GM23338 (cell line): ENCODE data around the gene STK24. TPM values are rescaled to one million over a fixed set of nuclear protein-coding genes. Genes with fewer than 3 reads are reported as not detected.

Source experiments
- ATAC-seq: fragments of 200-7000 bp; cut with Tn5 transposase; 3 replicates; pipeline ENCODE4 v1.9.1; 2020
- DNase-seq: peaks from one replicate; pipeline ENCODE4 v3.0.0-alpha.2; 2015; ENCODE audit warnings: low spot score
- H2AFZ ChIP-seq: fragments of 200-600 bp; sonication (generic); 2 replicates; pipeline ENCODE4 v1.8.0; 2016; ENCODE audit warnings: antibody characterized with exemption, mild to moderate bottlenecking, moderate library complexity
- H3F3A ChIP-seq: fragments of 200-600 bp; sonication (generic); replicated peaks from 2 replicates; pipeline ENCODE4 v1.8.0; 2017; ENCODE audit warnings: antibody characterized with exemption, mixed run types, low read depth
- H3K27ac ChIP-seq: fragments of 200-600 bp; sonication (generic); 2 replicates; pipeline ENCODE4 v1.6.1; 2016; ENCODE audit warnings: low read depth
- H3K27me3 ChIP-seq: fragments of 200-600 bp; sonication (generic); 2 replicates; pipeline ENCODE4 v1.8.0; 2016; ENCODE audit warnings: mild to moderate bottlenecking, mixed run types, moderate library complexity; ENCODE audit not compliant: insufficient read depth
- H3K36me3 ChIP-seq: fragments of 200-600 bp; sonication (generic); 2 replicates; pipeline ENCODE4 v1.8.0; 2016; ENCODE audit warnings: mild to moderate bottlenecking; ENCODE audit not compliant: insufficient read depth
- H3K4me1 ChIP-seq: fragments of 200-600 bp; sonication (generic); 2 replicates; pipeline ENCODE4 v1.8.0; 2016; ENCODE audit warnings: mild to moderate bottlenecking, moderate library complexity; ENCODE audit not compliant: insufficient read depth
- H3K4me2 ChIP-seq: fragments of 200-600 bp; sonication (generic); 2 replicates; pipeline ENCODE4 v1.7.1; 2017; ENCODE audit warnings: mixed run types
- H3K4me3 ChIP-seq: fragments of 200-600 bp; sonication (generic); 2 replicates; pipeline ENCODE4 v1.6.1; 2016; ENCODE audit warnings: mixed run types
- H3K79me2 ChIP-seq: fragments of 200-600 bp; sonication (generic); replicated peaks from 2 replicates; pipeline ENCODE4 v1.8.0; 2017; ENCODE audit warnings: mild to moderate bottlenecking; ENCODE audit not compliant: insufficient read depth
- H3K9me2 ChIP-seq: fragments of 200-600 bp; sonication (generic); 2 replicates; pipeline ENCODE4 v1.8.0; 2017; ENCODE audit not compliant: insufficient read depth
- H4K20me1 ChIP-seq: fragments of 200-600 bp; sonication (generic); replicated peaks from 2 replicates; pipeline ENCODE4 v1.8.0; 2017; ENCODE audit warnings: mild to moderate bottlenecking; ENCODE audit not compliant: insufficient read depth
- H3K27ac Mint-ChIP-seq: 2 replicates; pipeline ENCODE4 v1.8.0; 2020; ENCODE audit warnings: inconsistent platforms, mild to moderate bottlenecking, moderate library complexity, mixed read lengths
- H3K27me3 Mint-ChIP-seq: 3 replicates; pipeline ENCODE4 v1.8.0; 2022; ENCODE audit warnings: low read depth, mild to moderate bottlenecking, moderate library complexity, mixed read lengths, inconsistent platforms; ENCODE audit not compliant: insufficient read depth, poor library complexity
- H3K36me3 Mint-ChIP-seq: 3 replicates; pipeline ENCODE4 v1.8.0; 2021; ENCODE audit warnings: low read depth, mild to moderate bottlenecking, inconsistent platforms, moderate library complexity, mixed read lengths
- H3K4me1 Mint-ChIP-seq: 3 replicates; pipeline ENCODE4 v1.8.0; 2020; ENCODE audit warnings: mild to moderate bottlenecking, inconsistent platforms, mixed read lengths
- H3K4me3 Mint-ChIP-seq: 3 replicates; pipeline ENCODE4 v1.8.0; 2021; ENCODE audit warnings: moderate library complexity, mild to moderate bottlenecking, inconsistent platforms, mixed read lengths
- H3K9me3 Mint-ChIP-seq: 3 replicates; pipeline ENCODE4 v1.8.0; 2020; ENCODE audit warnings: moderate library complexity, mild to moderate bottlenecking, inconsistent platforms, mixed read lengths
- CREB1 ChIP-seq: fragments of 250-450 bp; sonication (Bioruptor Pico); IDR thresholded peaks from 2 replicates; pipeline ENCODE4 v1.5.0; 2020; ENCODE audit warnings: low read depth, mild to moderate bottlenecking, moderate library complexity
- EZH2 ChIP-seq: fragments of 200-600 bp; sonication (generic); IDR thresholded peaks from one replicate; pipeline ENCODE4 v1.8.0; 2017; ENCODE audit warnings: antibody characterized with exemption, mild to moderate bottlenecking, low read depth; ENCODE audit not compliant: unreplicated experiment
- EZH2phosphoT487 ChIP-seq: fragments of 200-600 bp; sonication (generic); IDR thresholded peaks from one replicate; pipeline ENCODE4 v1.8.1; 2018; ENCODE audit warnings: antibody characterized with exemption; ENCODE audit not compliant: unreplicated experiment
- JUNB ChIP-seq: IDR thresholded peaks from one replicate; pipeline ENCODE4 v1.6.1; 2016; ENCODE audit warnings: antibody characterized with exemption; ENCODE audit not compliant: unreplicated experiment
- NANOG ChIP-seq: IDR thresholded peaks from 2 replicates; pipeline ENCODE4 v1.6.1; 2016; ENCODE audit warnings: antibody characterized with exemption, borderline replicate concordance
- POLR2AphosphoS5 ChIP-seq: IDR thresholded peaks from 2 replicates; pipeline ENCODE4 v1.6.1; 2016; ENCODE audit warnings: antibody characterized with exemption, low read depth
- ZNF114 ChIP-seq: fragments of 250-450 bp; sonication (Bioruptor Pico); IDR thresholded peaks from 2 replicates; pipeline ENCODE4 v1.5.0; 2020; ENCODE audit warnings: mild to moderate bottlenecking, moderate library complexity
- ZNF331 ChIP-seq: fragments of 250-450 bp; sonication (Bioruptor Pico); IDR thresholded peaks from 2 replicates; pipeline ENCODE4 v1.5.0; 2020; ENCODE audit warnings: low read depth, mild to moderate bottlenecking, moderate library complexity
- ZNF462 ChIP-seq: fragments of 250-450 bp; sonication (Bioruptor Pico); IDR thresholded peaks from 2 replicates; pipeline ENCODE4 v1.5.0; 2020; ENCODE audit warnings: mild to moderate bottlenecking, moderate library complexity
- polyA plus RNA-seq: library from polyadenylated mRNA; unstranded; fragments of >200 nt; fragmentation: Nextera tagmentation; extraction: Ambion mirVana; gene quantifications from 2 replicates; pipeline ENCODE4 v1.2.1, GENCODE V29; 2016
- total RNA-seq: library from RNA; depleted of rRNA; stranded (reverse); fragments of >200 nt; shearing (Covaris generic); gene quantifications from 2 replicates; pipeline ENCODE4 v1.2.3, GENCODE V29; 2014
- TF ChIP-seq, protein P1 (sequence below): IDR thresholded peaks from one replicate; pipeline ENCODE4 v1.6.1; 2018; ENCODE audit warnings: antibody characterized with exemption; ENCODE audit not compliant: unreplicated experiment

STK24 gene
- total and polyA plus RNA-seq, 2 experiments from 2014 or later, result 56.5 to 144 TPM

DNA sequence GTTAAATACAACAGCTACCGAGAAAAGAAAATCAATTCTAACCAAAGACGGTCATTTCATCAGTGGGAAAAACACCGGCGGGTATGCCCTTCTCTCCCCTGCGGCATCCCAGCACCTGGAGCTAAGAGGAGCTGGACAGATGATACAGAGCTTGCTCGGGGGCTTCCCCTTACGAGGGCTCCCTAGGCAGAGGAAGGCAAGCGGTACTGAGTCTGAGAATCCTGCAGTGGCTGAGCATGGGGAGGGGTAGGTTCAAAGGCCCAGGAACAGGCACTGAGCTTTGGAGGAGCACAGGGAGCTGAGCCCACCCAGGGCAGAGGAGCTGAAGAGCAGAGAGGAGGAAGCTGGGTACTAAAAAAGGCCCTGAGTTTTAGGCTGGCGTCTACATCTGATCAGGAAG, 12.7 kb downstream of the STK24 start:
- Histone ChIP-seq H3K4me2 (peak overlapping the region; percentile 60), H3K36me3 (no peaks in the 10 kb centered on the region), H3K9me2 (no peaks in the 10 kb centered on the region), H3F3A (0 out of 2 replicates have a peak, but pooled peaks cover 5% of the 10 kb centered on the region), H3K79me2 (peaks cover 100% of the 10 kb centered on the region), H2AFZ (no peak overlapping the region), H3K27ac (peak overlapping the region; percentile 84), H3K4me1 (peaks cover 84% of the 10 kb centered on the region), H3K27me3 (no peaks in the 10 kb centered on the region), H3K4me3 (peak overlapping the region; percentile 14; the same call in 1 of the 2 replicates), H4K20me1 (peaks cover 54% of the 10 kb centered on the region)
- peak overlapping the region; percentile 51 for H3K27ac Mint-ChIP-seq
- no peaks in the 10 kb centered on the region for H3K9me3 Mint-ChIP-seq
- peaks cover 9% of the 10 kb centered on the region for H3K27me3 Mint-ChIP-seq
- ATAC-seq, result peak; percentile 59
- no peak overlapping the region for H3K4me3 Mint-ChIP-seq
- no peak for DNase-seq
- TF ChIP-seq, protein P1, sequence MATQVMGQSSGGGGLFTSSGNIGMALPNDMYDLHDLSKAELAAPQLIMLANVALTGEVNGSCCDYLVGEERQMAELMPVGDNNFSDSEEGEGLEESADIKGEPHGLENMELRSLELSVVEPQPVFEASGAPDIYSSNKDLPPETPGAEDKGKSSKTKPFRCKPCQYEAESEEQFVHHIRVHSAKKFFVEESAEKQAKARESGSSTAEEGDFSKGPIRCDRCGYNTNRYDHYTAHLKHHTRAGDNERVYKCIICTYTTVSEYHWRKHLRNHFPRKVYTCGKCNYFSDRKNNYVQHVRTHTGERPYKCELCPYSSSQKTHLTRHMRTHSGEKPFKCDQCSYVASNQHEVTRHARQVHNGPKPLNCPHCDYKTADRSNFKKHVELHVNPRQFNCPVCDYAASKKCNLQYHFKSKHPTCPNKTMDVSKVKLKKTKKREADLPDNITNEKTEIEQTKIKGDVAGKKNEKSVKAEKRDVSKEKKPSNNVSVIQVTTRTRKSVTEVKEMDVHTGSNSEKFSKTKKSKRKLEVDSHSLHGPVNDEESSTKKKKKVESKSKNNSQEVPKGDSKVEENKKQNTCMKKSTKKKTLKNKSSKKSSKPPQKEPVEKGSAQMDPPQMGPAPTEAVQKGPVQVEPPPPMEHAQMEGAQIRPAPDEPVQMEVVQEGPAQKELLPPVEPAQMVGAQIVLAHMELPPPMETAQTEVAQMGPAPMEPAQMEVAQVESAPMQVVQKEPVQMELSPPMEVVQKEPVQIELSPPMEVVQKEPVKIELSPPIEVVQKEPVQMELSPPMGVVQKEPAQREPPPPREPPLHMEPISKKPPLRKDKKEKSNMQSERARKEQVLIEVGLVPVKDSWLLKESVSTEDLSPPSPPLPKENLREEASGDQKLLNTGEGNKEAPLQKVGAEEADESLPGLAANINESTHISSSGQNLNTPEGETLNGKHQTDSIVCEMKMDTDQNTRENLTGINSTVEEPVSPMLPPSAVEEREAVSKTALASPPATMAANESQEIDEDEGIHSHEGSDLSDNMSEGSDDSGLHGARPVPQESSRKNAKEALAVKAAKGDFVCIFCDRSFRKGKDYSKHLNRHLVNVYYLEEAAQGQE, result no peak
- no peak for TF ChIP-seq EZH2
- no peak for TF ChIP-seq ZNF114
- no peak for TF ChIP-seq ZNF462 (CRISPR knock-in tag)
- TF ChIP-seq POLR2AphosphoS5, result no peak
- TF ChIP-seq CREB1 (CRISPR knock-in tag), result no peak
- no peak for TF ChIP-seq JUNB
- no peak for TF ChIP-seq NANOG
- no peak for TF ChIP-seq EZH2phosphoT487
- no peak for TF ChIP-seq ZNF331 (CRISPR knock-in tag)
- H3K36me3 Mint-ChIP-seq, result peaks cover 10% of the 10 kb centered on the region
- H3K4me1 Mint-ChIP-seq, result peaks cover 81% of the 10 kb centered on the region
